ENCODE measurements around the gene FRAS1.
"Not testable (repeated sequence)": the region's sequence is repeated elsewhere in the genome, so short reads cannot be mapped to it uniquely, and the experiment has no call there.

The FRAS1 gene

GRCh38 chr4:78165758-78166157, 108.6 kb downstream of the FRAS1 start:
- DNase-seq (ENCODE audit: low read depth in 2 of 2), result no peak

- DNase-seq (ENCODE audit: low read depth in 2 of 2), result no peak
These were observed 109.5 kb downstream of the FRAS1 start for GRCh38 chr4:78166622-78167021.

- DNase-seq (ENCODE audit: low read depth in 2 of 2), result no peak
These were observed 110.4 kb downstream of the FRAS1 start for GRCh38 chr4:78167510-78167909.

DNA sequence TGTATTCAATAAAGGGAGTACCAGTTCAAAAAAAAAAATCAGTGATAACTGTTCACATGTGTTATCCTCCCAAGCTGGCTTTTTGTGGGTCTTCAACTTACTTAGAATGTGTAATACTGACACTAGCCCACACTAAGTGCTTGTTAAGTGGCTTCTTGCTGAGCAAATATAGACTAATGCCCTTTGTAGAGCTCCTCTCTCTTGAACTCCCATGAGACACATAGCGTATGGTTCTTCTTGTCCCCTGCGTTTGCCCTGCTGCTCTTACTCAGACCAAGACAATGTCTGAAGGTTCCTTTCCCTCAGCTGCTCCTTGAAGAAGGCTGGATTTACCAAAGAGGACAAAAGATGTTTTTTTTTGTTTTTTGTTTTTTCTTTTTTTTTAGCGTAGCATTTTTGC, 110.9 kb downstream of the FRAS1 start:
- no peak for DNase-seq (ENCODE audit: low read depth in 2 of 2)

- DNase-seq (ENCODE audit: low read depth in 2 of 2), result no peak
These were observed 112.6 kb downstream of the FRAS1 start for GRCh38 chr4:78169728-78170127.

- DNase-seq (ENCODE audit: low read depth in 2 of 2), result no peak
These were observed 114.4 kb downstream of the FRAS1 start for GRCh38 chr4:78171482-78171881.

- no peak for DNase-seq (ENCODE audit: low read depth in 2 of 2)
These were observed 117.8 kb downstream of the FRAS1 start for GRCh38 chr4:78174891-78175290.

- no peak for DNase-seq (ENCODE audit: low read depth in 2 of 2)
These were observed 122.1 kb downstream of the FRAS1 start for GRCh38 chr4:78179196-78179595.

GRCh38 chr4:78181681-78182234, 124.6 kb downstream of the FRAS1 start:
- not testable (repeated sequence) for DNase-seq (ENCODE audit: low read depth in 2 of 2)

DNA sequence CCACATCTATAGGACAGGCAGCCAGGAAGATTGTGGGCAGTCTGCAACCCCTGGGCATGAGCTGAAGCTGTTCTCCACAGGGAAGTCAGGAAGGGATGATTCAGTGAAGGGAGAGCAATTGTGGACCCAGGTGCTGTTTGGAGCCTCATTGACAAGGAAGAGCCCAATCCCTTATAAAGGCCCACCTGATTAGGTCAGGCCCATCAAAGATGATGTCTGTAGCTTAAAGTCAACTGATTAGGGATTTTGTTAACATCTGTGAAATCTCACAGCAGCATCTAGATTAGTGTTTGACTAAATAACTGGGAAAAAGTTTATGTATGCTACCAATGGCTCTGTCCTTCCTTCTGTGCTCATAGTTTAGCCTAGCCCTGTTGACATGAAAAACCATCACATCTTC, 127.5 kb downstream of the FRAS1 start:
- no peak for DNase-seq (ENCODE audit: low read depth in 2 of 2)

- DNase-seq (ENCODE audit: low read depth in 2 of 2), result no peak
These were observed 128.0 kb downstream of the FRAS1 start for GRCh38 chr4:78185117-78185516.

GRCh38 chr4:78186597-78187543, 129.7 kb downstream of the FRAS1 start:
- DNase-seq (ENCODE audit: low read depth in 2 of 2), result no peak

DNA sequence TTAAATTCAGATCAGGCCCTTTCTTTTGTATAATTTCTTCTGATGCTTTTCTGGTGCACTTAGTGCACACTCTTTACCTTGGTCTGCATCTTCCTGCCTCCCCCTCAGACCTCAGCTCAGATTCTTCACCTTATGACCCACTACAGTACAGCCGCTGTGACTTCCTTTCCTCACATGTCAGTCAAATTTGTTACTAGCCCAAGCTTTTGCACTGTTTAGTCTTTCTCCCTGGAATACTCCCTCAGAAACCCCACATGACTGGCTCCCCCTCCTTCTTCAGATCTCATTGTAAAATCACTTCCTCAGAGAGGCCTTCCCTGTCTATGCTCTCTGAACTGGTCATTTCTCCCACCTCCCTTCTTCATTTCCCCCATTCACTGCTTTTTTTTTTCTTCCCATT, 132.9 kb downstream of the FRAS1 start:
- DNase-seq (ENCODE audit: low read depth in 2 of 2), result no peak

DNA sequence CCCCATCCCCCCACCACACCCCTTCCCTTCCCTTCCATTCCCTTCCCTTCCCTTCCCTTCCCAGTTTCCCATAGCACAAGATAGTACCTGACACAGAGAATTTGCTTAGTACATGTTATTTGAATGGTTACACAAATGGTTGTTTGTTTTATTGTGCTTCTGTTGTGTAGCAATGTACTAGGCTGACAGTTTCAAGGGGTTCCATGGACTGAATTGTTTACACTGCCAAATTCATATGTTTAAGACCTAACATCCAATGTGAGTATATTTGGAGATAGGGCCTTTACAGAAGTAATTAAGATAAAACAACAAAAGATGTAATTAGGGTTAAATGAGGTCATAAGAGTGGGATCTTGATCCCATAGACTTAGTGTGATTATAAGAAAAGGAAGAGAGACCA, 133.5 kb downstream of the FRAS1 start:
- DNase-seq (ENCODE audit: low read depth in 2 of 2), result no peak

DNA sequence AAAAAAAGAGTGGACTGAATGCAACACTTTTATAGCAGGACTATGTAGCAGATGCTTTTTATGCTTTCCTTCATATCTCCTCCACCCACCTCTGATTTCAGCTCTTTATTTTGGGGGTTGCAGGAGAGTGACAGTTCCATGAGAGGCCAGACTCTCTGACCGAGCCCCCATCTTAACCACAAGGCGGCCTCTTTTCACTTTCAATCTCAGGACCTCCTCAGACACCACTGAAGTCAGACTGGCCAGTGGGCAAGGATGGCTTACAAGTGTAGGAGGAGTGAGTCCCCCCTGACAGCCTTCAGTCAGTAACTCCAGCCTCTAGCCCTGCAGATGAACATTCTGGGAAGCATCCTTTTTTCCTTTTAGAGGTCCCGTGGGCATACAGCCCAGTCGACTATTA, 140.8 kb downstream of the FRAS1 start:
- DNase-seq (ENCODE audit: low read depth in 2 of 2), result no peak

GRCh38 chr4:78199984-78200383, 142.9 kb downstream of the FRAS1 start:
- no peak for DNase-seq (ENCODE audit: low read depth in 2 of 2)

- DNase-seq (ENCODE audit: low read depth in 2 of 2), result no peak
These were observed 143.8 kb downstream of the FRAS1 start for GRCh38 chr4:78200949-78201348.

GRCh38 chr4:78204176-78204575, 147.1 kb downstream of the FRAS1 start:
- DNase-seq (ENCODE audit: low read depth in 2 of 2), result no peak

DNA sequence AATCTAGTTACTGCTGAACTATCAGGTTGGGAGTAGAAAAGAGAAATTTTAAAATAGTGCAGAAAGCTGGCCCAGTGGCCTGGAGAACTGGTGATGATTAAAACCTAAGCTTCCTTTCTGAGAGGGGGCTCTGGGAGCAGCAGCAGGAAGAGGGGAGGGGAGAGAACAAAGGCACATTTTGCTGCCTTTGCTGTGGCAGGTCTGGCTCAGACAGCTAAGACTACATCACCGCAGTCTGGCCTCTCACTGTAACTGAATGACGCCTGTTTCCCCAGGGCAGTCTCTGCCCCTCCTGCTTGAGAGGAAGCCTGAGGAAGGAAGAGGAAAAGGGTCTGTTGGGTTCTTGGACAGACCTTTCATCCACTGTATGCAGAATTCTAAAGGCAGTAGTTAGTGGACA, 148.5 kb downstream of the FRAS1 start:
- DNase-seq (ENCODE audit: low read depth in 2 of 2), result no peak

- no peak for DNase-seq (ENCODE audit: low read depth in 2 of 2)
These were observed 150.4 kb downstream of the FRAS1 start for GRCh38 chr4:78207541-78207940.

GRCh38 chr4:78207951-78208350, 150.8 kb downstream of the FRAS1 start:
- DNase-seq (ENCODE audit: low read depth in 2 of 2), result no peak

GRCh38 chr4:78208896-78209295, 151.8 kb downstream of the FRAS1 start:
- not testable (repeated sequence) for DNase-seq (ENCODE audit: low read depth in 2 of 2)

GRCh38 chr4:78210694-78211410, 153.7 kb downstream of the FRAS1 start:
- no peak for DNase-seq (ENCODE audit: low read depth in 2 of 2)
